Glutamatergic neuron (in vitro differentiated cells): ENCODE data around the gene MEIOC. TPM values are rescaled to one million over a fixed set of nuclear protein-coding genes. Genes with fewer than 3 reads are reported as not detected.
"Not testable (repeated sequence)": the region's sequence is repeated elsewhere in the genome, so short reads cannot be mapped to it uniquely, and the experiment has no call there.

Experiments
- DNase-seq: peaks from one replicate; pipeline ENCODE4 v3.0.0; 2022
- H3K27ac Mint-ChIP-seq: one replicate; pipeline ENCODE4 v1.8.0; 2020; ENCODE audit warnings: mild to moderate bottlenecking, mixed read lengths, inconsistent platforms; ENCODE audit not compliant: unreplicated experiment
- H3K27me3 Mint-ChIP-seq: one replicate; pipeline ENCODE4 v1.8.0; 2020; ENCODE audit warnings: mild to moderate bottlenecking, moderate library complexity, mixed read lengths, inconsistent platforms; ENCODE audit not compliant: unreplicated experiment
- H3K36me3 Mint-ChIP-seq: one replicate; pipeline ENCODE4 v1.8.0; 2020; ENCODE audit warnings: mild to moderate bottlenecking, mixed read lengths, inconsistent platforms; ENCODE audit not compliant: unreplicated experiment
- H3K4me1 Mint-ChIP-seq: one replicate; pipeline ENCODE4 v1.8.0; 2020; ENCODE audit warnings: mild to moderate bottlenecking, low read depth, mixed read lengths, inconsistent platforms; ENCODE audit not compliant: unreplicated experiment
- H3K4me3 Mint-ChIP-seq: one replicate; pipeline ENCODE4 v1.8.0; 2020; ENCODE audit warnings: mild to moderate bottlenecking, mixed read lengths, inconsistent platforms; ENCODE audit not compliant: unreplicated experiment
- H3K9me3 Mint-ChIP-seq: one replicate; pipeline ENCODE4 v1.8.0; 2020; ENCODE audit warnings: mild to moderate bottlenecking, moderate library complexity, mixed read lengths, inconsistent platforms; ENCODE audit not compliant: unreplicated experiment
- CTCF ChIP-seq: fragments of 200-600 bp; sonication (generic); IDR thresholded peaks from one replicate; pipeline ENCODE4 v1.5.0; 2021; ENCODE audit not compliant: partially characterized antibody, unreplicated experiment
- total RNA-seq: library from RNA; stranded (reverse); fragmentation: NEBNext Ultra II Directional; extraction: Animal tissue kit (Norgen Biotek cat#: 25700); gene quantifications from one replicate; pipeline ENCODE4 v1.2.1, GENCODE V29; 2021; ENCODE audit not compliant: unreplicated experiment

The MEIOC gene
- total RNA-seq, 1 donor from 2014 or later, result not detected

- H3K9me3 Mint-ChIP-seq, result peaks cover 3% of the 10 kb centered on the region
- peak overlapping the region; percentile 93 for H3K27ac Mint-ChIP-seq
- DNase-seq, result no peak
- no peak overlapping the region for H3K4me3 Mint-ChIP-seq
- peaks cover 12% of the 10 kb centered on the region for H3K4me1 Mint-ChIP-seq
- H3K27me3 Mint-ChIP-seq, result peaks cover 9% of the 10 kb centered on the region
- H3K36me3 Mint-ChIP-seq, result no peaks in the 10 kb centered on the region
- no peak for TF ChIP-seq CTCF
Measured at GRCh38 chr17:44627513-44628242, 28.6 kb upstream of the MEIOC start.

GRCh38 chr17:44628243-44629188 is 27.8 kb upstream of the MEIOC start:
- Mint-ChIP-seq H3K4me1 (peaks cover 12% of the 10 kb centered on the region), H3K4me3 (peak overlapping the region; percentile 76), H3K27ac (peak overlapping the region; percentile 93), H3K9me3 (peaks cover 3% of the 10 kb centered on the region), H3K27me3 (peaks cover 9% of the 10 kb centered on the region), H3K36me3 (no peaks in the 10 kb centered on the region)
- peak; percentile 86 for DNase-seq
- TF ChIP-seq CTCF, result no peak

DNA sequence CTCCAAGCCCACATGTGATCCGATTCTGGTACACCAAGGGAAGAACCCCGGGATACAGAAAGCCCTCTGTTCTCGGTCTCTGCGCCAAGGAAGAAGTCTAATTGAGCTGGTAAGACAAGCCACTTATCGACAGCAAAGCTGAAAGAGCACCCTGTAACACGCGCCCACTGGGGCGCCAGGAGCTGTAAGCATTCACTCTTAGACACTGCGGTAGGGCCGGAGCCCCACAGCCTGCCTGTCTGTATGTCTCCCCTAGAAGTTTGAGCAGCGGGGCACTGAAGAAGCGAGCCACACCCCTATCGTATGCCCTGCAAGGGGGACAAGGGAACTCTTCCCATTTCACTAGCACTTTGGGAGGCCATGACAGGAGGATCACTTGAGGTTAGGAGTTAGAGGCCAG is 27.0 kb upstream of the MEIOC start:
- Mint-ChIP-seq H3K4me3 (no peak overlapping the region), H3K36me3 (no peaks in the 10 kb centered on the region), H3K27ac (no peak overlapping the region), H3K27me3 (peaks cover 9% of the 10 kb centered on the region), H3K9me3 (peaks cover 3% of the 10 kb centered on the region), H3K4me1 (peaks cover 12% of the 10 kb centered on the region)
- no peak for DNase-seq
- no peak for TF ChIP-seq CTCF

DNA sequence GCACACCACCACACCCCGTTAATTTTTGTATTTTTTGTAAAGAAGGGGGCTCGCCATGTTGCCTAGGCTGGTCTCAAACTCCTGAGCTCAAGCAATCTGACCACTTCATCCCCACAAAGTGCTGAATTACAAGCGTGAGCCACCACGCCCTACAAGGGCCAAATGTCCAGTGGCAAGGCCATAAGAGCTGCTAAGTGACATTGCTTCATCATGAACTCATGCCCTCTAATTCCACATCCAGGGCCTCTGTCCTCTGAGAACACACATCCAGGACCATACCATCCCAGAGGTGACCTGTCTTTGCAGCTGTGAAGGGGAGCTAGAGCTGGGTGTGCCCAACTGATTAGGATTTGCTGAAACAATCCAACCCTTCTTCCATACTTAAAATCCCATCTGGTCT is 25.6 kb upstream of the MEIOC start:
- no peak for TF ChIP-seq CTCF
- Mint-ChIP-seq H3K27me3 (peaks cover 11% of the 10 kb centered on the region), H3K4me3 (no peak overlapping the region), H3K27ac (no peak overlapping the region), H3K36me3 (no peaks in the 10 kb centered on the region), H3K9me3 (peaks cover 3% of the 10 kb centered on the region), H3K4me1 (peaks cover 12% of the 10 kb centered on the region)
- DNase-seq, result no peak

GRCh38 chr17:44633998-44634397 is 22.3 kb upstream of the MEIOC start:
- H3K27me3 Mint-ChIP-seq, result peaks cover 4% of the 10 kb centered on the region
- no peak overlapping the region for H3K4me3 Mint-ChIP-seq
- peaks cover 1% of the 10 kb centered on the region for H3K9me3 Mint-ChIP-seq
- no peaks in the 10 kb centered on the region for H3K4me1 Mint-ChIP-seq
- H3K27ac Mint-ChIP-seq, result no peak overlapping the region
- no peak for DNase-seq
- H3K36me3 Mint-ChIP-seq, result no peaks in the 10 kb centered on the region
- TF ChIP-seq CTCF, result no peak

DNA sequence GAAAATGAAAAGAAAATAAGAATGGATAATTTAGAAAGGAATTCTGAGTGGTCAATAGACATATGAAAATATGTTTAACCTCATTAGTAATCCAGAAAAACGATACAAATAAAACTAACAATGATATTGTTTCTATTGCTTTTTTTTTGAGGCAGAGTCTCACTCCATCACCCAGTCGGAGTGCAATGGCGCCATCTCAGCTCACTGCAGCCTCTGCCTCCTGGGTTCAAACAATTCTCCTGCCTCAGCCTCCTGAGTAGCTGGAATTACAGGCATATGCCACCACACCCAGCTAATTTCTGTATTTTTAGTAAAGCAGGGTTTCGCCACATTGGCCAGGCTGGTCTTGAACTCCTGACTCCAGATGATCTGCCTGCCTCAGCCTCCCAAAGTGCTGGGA is 21.9 kb upstream of the MEIOC start:
- H3K9me3 Mint-ChIP-seq, H3K4me1 Mint-ChIP-seq, H3K27me3 Mint-ChIP-seq, H3K4me3 Mint-ChIP-seq, H3K27ac Mint-ChIP-seq, H3K36me3 Mint-ChIP-seq, DNase-seq: not testable (repeated sequence)
